Liver (tissue), 3 donors: ENCODE measurements around the gene DDR1.

Experiments
- ATF3 ChIP-seq: IDR thresholded peaks from 2 replicates; pipeline ENCODE4 v1.6.1; 2016; ENCODE audit warnings: antibody characterized with exemption
- TF ChIP-seq, protein P1 (sequence below): fragments of 150-350 bp; IDR thresholded peaks from 2 replicates; pipeline ENCODE4 v1.5.1; 2017; ENCODE audit warnings: improper control_type of control experiment, low read depth, low read length; ENCODE audit not compliant: missing input control
- donor health status: healthy.
- donor health status: healthy.

GRCh38 chr6:30914854-30915590, 30.7 kb downstream of the DDR1 start:
- TF ChIP-seq, protein P1, sequence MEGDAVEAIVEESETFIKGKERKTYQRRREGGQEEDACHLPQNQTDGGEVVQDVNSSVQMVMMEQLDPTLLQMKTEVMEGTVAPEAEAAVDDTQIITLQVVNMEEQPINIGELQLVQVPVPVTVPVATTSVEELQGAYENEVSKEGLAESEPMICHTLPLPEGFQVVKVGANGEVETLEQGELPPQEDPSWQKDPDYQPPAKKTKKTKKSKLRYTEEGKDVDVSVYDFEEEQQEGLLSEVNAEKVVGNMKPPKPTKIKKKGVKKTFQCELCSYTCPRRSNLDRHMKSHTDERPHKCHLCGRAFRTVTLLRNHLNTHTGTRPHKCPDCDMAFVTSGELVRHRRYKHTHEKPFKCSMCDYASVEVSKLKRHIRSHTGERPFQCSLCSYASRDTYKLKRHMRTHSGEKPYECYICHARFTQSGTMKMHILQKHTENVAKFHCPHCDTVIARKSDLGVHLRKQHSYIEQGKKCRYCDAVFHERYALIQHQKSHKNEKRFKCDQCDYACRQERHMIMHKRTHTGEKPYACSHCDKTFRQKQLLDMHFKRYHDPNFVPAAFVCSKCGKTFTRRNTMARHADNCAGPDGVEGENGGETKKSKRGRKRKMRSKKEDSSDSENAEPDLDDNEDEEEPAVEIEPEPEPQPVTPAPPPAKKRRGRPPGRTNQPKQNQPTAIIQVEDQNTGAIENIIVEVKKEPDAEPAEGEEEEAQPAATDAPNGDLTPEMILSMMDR, result no peak
- no peak for TF ChIP-seq ATF3
